Measurements from ENCODE around the gene TMEM229A.

GRCh38 chr7:124032369-124033094, at the start of gene TMEM229A:
- TF ChIP-seq MAX (IDR thresholded peaks at IDR 0.05; ENCODE audit: insufficient read depth, insufficient read length): no peak
- no peak for TF ChIP-seq POLR2AphosphoS5 (IDR thresholded peaks at IDR 0.05; ENCODE audit: insufficient read depth, low read depth, low read length)
